IMR-90 (cell line): ENCODE results near the gene PPP1R9B. TPM values are rescaled to one million over a fixed set of nuclear protein-coding genes. Genes with fewer than 3 reads are reported as not detected.

Experiments
- ATAC-seq: fragments of 200-7000 bp; cut with Tn5 transposase; 2 replicates; pipeline ENCODE4 v1.9.1; 2020; ENCODE audit warnings: low read depth, mild to moderate bottlenecking, moderate library complexity
- BruUV-seq: library from RNA; stranded (reverse); fragments of 400-500 nt; replicated peaks from 2 replicates; lab custom pipeline; 2021; lab: Mats Ljungman, UMichigan
- CTCF ChIA-PET: fragments of 300-600 bp; formaldehyde crosslinking; extraction: SDS; loops from one replicate; lab custom pipeline; 2021; ENCODE audit warnings: antibody characterized with exemption; lab: Yijun Ruan, JAX
- POLR2A ChIA-PET: fragments of 300-600 bp; sonication (Branson Sonifier 250); formaldehyde crosslinking; loops from one replicate; lab custom pipeline; 2022; ENCODE audit warnings: antibody characterized with exemption; ENCODE audit not compliant: unreplicated experiment; lab: Charles Lee
- DNase-seq: peaks from one replicate; pipeline ENCODE4 v3.0.0; 2013
- H2AFZ ChIP-seq: replicated peaks from 2 replicates; pipeline ENCODE3; 2013; ENCODE audit warnings: low read length, mild to moderate bottlenecking; ENCODE audit not compliant: poor library complexity
- H2AK5ac ChIP-seq: 2 replicates; pipeline ENCODE4 v1.6.1; 2013; ENCODE audit warnings: low read depth, low read length, inconsistent platforms
- H2AK9ac ChIP-seq: replicated peaks from 2 replicates; pipeline ENCODE3; 2013; ENCODE audit warnings: mild to moderate bottlenecking, low read depth, low read length, moderate library complexity; ENCODE audit not compliant: poor library complexity
- H2BK120ac ChIP-seq: 2 replicates; pipeline ENCODE4 v1.6.1; 2013; ENCODE audit warnings: low read depth, low read length, inconsistent platforms
- H2BK15ac ChIP-seq: 3 replicates; pipeline ENCODE4 v1.6.1; 2013; ENCODE audit warnings: low read depth, low read length, inconsistent platforms
- H2BK20ac ChIP-seq: 2 replicates; pipeline ENCODE4 v1.6.1; 2013; ENCODE audit warnings: low read depth, mild to moderate bottlenecking, inconsistent platforms, low read length, moderate library complexity
- H2BK5ac ChIP-seq: 2 replicates; pipeline ENCODE4 v1.6.1; 2013; ENCODE audit warnings: mild to moderate bottlenecking, low read depth, low read length, inconsistent platforms; ENCODE audit not compliant: poor library complexity, severe bottlenecking
- H3K14ac ChIP-seq: replicated peaks from 2 replicates; pipeline ENCODE4 v1.6.1; 2013; ENCODE audit warnings: low read depth, low read length, inconsistent platforms
- H3K18ac ChIP-seq: 2 replicates; pipeline ENCODE4 v1.6.1; 2013; ENCODE audit warnings: low read depth, low read length, control low read depth
- H3K23ac ChIP-seq: 2 replicates; pipeline ENCODE4 v1.6.1; 2013; ENCODE audit warnings: low read depth, low read length, inconsistent platforms
- H3K27ac ChIP-seq: 2 replicates; pipeline ENCODE4 v1.5.1; 2013; ENCODE audit warnings: mild to moderate bottlenecking, control low read depth, low read length; ENCODE audit not compliant: insufficient read depth
- H3K27me3 ChIP-seq: 2 replicates; pipeline ENCODE4 v1.6.1; 2013; ENCODE audit warnings: low read length; ENCODE audit not compliant: control insufficient read depth, insufficient read depth
- H3K36me3 ChIP-seq: 2 replicates; pipeline ENCODE4 v1.6.1; 2013; ENCODE audit warnings: low read length, mixed read lengths; ENCODE audit not compliant: control insufficient read depth, insufficient read depth
- H3K4ac ChIP-seq: 2 replicates; pipeline ENCODE4 v1.6.1; 2013; ENCODE audit warnings: low read depth, low read length, inconsistent platforms
- H3K4me1 ChIP-seq: 2 replicates; pipeline ENCODE4 v1.6.1; 2013; ENCODE audit warnings: low read length, mixed read lengths; ENCODE audit not compliant: control insufficient read depth, insufficient read depth
- H3K4me2 ChIP-seq: 2 replicates; pipeline ENCODE4 v1.6.1; 2013; ENCODE audit warnings: low read depth, mild to moderate bottlenecking, control low read depth, low read length, moderate library complexity
- H3K4me3 ChIP-seq: 2 replicates; pipeline ENCODE4 v1.5.1; 2013; ENCODE audit warnings: low read depth, mild to moderate bottlenecking, control low read depth, low read length, moderate library complexity; ENCODE audit not compliant: insufficient read depth
- H3K56ac ChIP-seq: 2 replicates; pipeline ENCODE4 v1.6.1; 2013; ENCODE audit warnings: low read length, inconsistent platforms; ENCODE audit not compliant: insufficient read depth; ENCODE audit errors: extremely low read depth
- H3K79me1 ChIP-seq, 2 experiments: 2 replicates each; pipeline ENCODE4 v1.6.1; 2013; ENCODE audit warnings: low read length in 2 of 2, inconsistent platforms in 1 of 2, low read depth in 1 of 2
- H3K9ac ChIP-seq: 2 replicates; pipeline ENCODE4 v1.6.1; 2013; ENCODE audit warnings: low read depth, low read length, control low read depth
- H3K9me1 ChIP-seq: 2 replicates; pipeline ENCODE4 v1.6.1; 2013; ENCODE audit warnings: low read length, inconsistent platforms; ENCODE audit not compliant: insufficient read depth
- H3K9me3 ChIP-seq: 2 replicates; pipeline ENCODE4 v1.6.1; 2013; ENCODE audit warnings: low read length; ENCODE audit not compliant: control insufficient read depth, insufficient read depth
- H4K20me1 ChIP-seq: 2 replicates; pipeline ENCODE4 v1.6.1; 2013; ENCODE audit warnings: low read length, inconsistent platforms; ENCODE audit not compliant: insufficient read depth
- H4K5ac ChIP-seq: 2 replicates; pipeline ENCODE4 v1.6.1; 2013; ENCODE audit warnings: mild to moderate bottlenecking, low read depth, low read length, control low read depth
- H4K8ac ChIP-seq, 2 experiments: 2 replicates each; pipeline ENCODE4 v1.6.1; 2013; ENCODE audit warnings: low read depth in 2 of 2, low read length in 2 of 2, control low read depth in 1 of 2, inconsistent platforms in 1 of 2
- H4K91ac ChIP-seq: 2 replicates; pipeline ENCODE4 v1.6.1; 2013; ENCODE audit warnings: low read depth, low read length, inconsistent platforms; ENCODE audit not compliant: insufficient read depth
- CHD1 ChIP-seq: IDR thresholded peaks from 2 replicates; pipeline ENCODE4 v1.6.1; 2012; ENCODE audit warnings: low read depth, low read length, improper control_type of control experiment
- FOS ChIP-seq: fragments of 150-350 bp; IDR thresholded peaks from 2 replicates; pipeline ENCODE4 v1.6.1; 2016; ENCODE audit warnings: low read depth, low read length
- MAFK ChIP-seq: IDR thresholded peaks from 2 replicates; pipeline ENCODE4 v1.6.1; 2012; ENCODE audit warnings: low read depth, low read length, improper control_type of control experiment
- MXI1 ChIP-seq: IDR thresholded peaks from 2 replicates; pipeline ENCODE4 v1.6.1; 2012; ENCODE audit warnings: low read depth, mild to moderate bottlenecking, low read length, moderate library complexity, borderline replicate concordance
- NFE2L2 ChIP-seq: fragments of 150-350 bp; IDR thresholded peaks from 2 replicates; pipeline ENCODE4 v1.6.1; 2016; ENCODE audit warnings: low read depth, mild to moderate bottlenecking, low read length
- RAD21 ChIP-seq: IDR thresholded peaks from 2 replicates; pipeline ENCODE4 v1.6.1; 2012; ENCODE audit warnings: low read length, improper control_type of control experiment
- RCOR1 ChIP-seq: IDR thresholded peaks from 2 replicates; pipeline ENCODE4 v1.6.1; 2012; ENCODE audit warnings: mild to moderate bottlenecking, low read length, improper control_type of control experiment; ENCODE audit not compliant: insufficient replicate concordance
- SMC3 ChIP-seq: fragments of 150-350 bp; IDR thresholded peaks from 2 replicates; pipeline ENCODE4 v1.6.1; 2016; ENCODE audit warnings: low read depth, mild to moderate bottlenecking, antibody characterized with exemption, low read length, moderate library complexity
- USF2 ChIP-seq: fragments of 150-350 bp; IDR thresholded peaks from 2 replicates; pipeline ENCODE4 v1.6.1; 2017; ENCODE audit warnings: mild to moderate bottlenecking, antibody characterized with exemption, low read length, low read depth
- WGBS, 2 experiments: methylation state at CpG; one replicate each; pipeline versions ENCODE4 v1.1.5 to v1.1.7; 2013; ENCODE audit warnings: missing lambda C conversion rate in 2 of 2; ENCODE audit not compliant: insufficient read length in 1 of 2; ENCODE audit errors: extremely low coverage in 2 of 2; 5-methylcytosine and 5-hydroxymethylcytosine counted together
- dilution Hi-C: fragments of 300-500 bp; cut with HindIII; formaldehyde crosslinking; loops from one replicate; pipeline ENCODE4 v1.14.3; 2018; ENCODE audit warnings: low sequenced_read_pairs; ENCODE audit not compliant: unreplicated experiment
- in situ Hi-C: fragments of 300-500 bp; cut with MboI; formaldehyde crosslinking; loops from 3 replicates; pipeline ENCODE4 v1.14.3; 2019; ENCODE audit warnings: low sequenced_read_pairs, inconsistent platforms, mixed read lengths
- intact Hi-C: fragments of 100-400 bp; cut with micrococcal nuclease; formaldehyde crosslinking; loops from 2 replicates; pipeline ENCODE4 v1.10.0; 2022
- polyA plus RNA-seq, 3 experiments: library from polyadenylated mRNA; depleted of rRNA; stranded (reverse); fragments of >200 nt; gene quantifications; 2 replicates each; pipeline ENCODE4 v1.2.3, GENCODE V29; 2012; ENCODE audit warnings: low replicate concordance in 1 of 3
- total RNA-seq: library from RNA; depleted of rRNA; stranded (reverse); fragments of >200 nt; gene quantifications from 2 replicates; pipeline ENCODE4 v1.2.3, GENCODE V29; 2012
- TF ChIP-seq, protein P1 (sequence below): fragments of 150-350 bp; IDR thresholded peaks from 2 replicates; pipeline ENCODE4 v1.6.1; 2016; ENCODE audit warnings: low read depth, mild to moderate bottlenecking, low read length, moderate library complexity, borderline replicate concordance

Gene PPP1R9B
- total and polyA plus RNA-seq, 2 of the 4 experiments (the other 2 are of a cell fraction): 23.0 to 28.0 TPM

GRCh38 chr17:50146230-50146926, 4.1 kb downstream of the PPP1R9B start:
- Histone ChIP-seq H2BK5ac (no peak overlapping the region), H3K27ac (no peak overlapping the region), H3K4ac (peak overlapping the region; percentile 52), H4K8ac (no peak overlapping the region), H3K18ac (no peak overlapping the region), H3K4me3 (peak overlapping the region; percentile 86; the same call in 1 of the 2 replicates), H2BK20ac (no peak overlapping the region), H3K9me1 (peaks cover 2% of the 10 kb centered on the region; the same call in 1 of the 2 replicates), H3K23ac (peak overlapping the region; percentile 69), H3K4me1 (peaks cover 22% of the 10 kb centered on the region), H3K27me3 (no peaks in the 10 kb centered on the region), H3K9me3 (no peaks in the 10 kb centered on the region), H4K20me1 (peaks cover 75% of the 10 kb centered on the region), H3K36me3 (peaks cover 38% of the 10 kb centered on the region), H3K79me1 (peaks cover 9 to 74% of the 10 kb centered on the region in 2 experiments), H2AK5ac (peak overlapping the region; percentile 50; the same call in 1 of the 2 replicates), H2AK9ac (peak overlapping the region; percentile 80), H3K4me2 (peak overlapping the region; percentile 96), H3K9ac (peak overlapping the region; percentile 20; the same call in 1 of the 2 replicates), H2BK120ac (no peak overlapping the region), H2AFZ (peak overlapping the region; percentile 33), H3K56ac (no peak overlapping the region), H4K5ac (no peak overlapping the region), H4K91ac (no peak overlapping the region), H2BK15ac (no peak overlapping the region), H3K14ac (peak overlapping the region; percentile 65)
- CTCF ChIA-PET: interaction anchor here (1.3 kb wide), 1 partner anchor 15 kb away, joined by 6 read pairs; no protein-coding TSS in a partner anchor
- TF ChIP-seq SMC3 (no peak), MAFK (no peak), FOS (no peak), USF2 (no peak), RCOR1 (no peak), MXI1 (no peak), RAD21 (no peak), NFE2L2 (no peak), CHD1 (no peak)
- TF ChIP-seq, protein P1, sequence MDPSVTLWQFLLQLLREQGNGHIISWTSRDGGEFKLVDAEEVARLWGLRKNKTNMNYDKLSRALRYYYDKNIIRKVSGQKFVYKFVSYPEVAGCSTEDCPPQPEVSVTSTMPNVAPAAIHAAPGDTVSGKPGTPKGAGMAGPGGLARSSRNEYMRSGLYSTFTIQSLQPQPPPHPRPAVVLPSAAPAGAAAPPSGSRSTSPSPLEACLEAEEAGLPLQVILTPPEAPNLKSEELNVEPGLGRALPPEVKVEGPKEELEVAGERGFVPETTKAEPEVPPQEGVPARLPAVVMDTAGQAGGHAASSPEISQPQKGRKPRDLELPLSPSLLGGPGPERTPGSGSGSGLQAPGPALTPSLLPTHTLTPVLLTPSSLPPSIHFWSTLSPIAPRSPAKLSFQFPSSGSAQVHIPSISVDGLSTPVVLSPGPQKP: no peak
- no TSS peak for BruUV-seq
- dilution Hi-C loops (no loop called here), intact Hi-C loops (no loop called here), in situ Hi-C loops (no loop called here)
- WGBS, 2 experiments: 87% methylated on average over 2 of the region's 10 CpGs; no CpG with 5 or more reads in 1 of the 2 experiments
- POLR2A ChIA-PET: no interaction called here
- ATAC-seq (no peak), DNase-seq (no peak)
